HS-27A (cell line): ENCODE measurements around the gene DPM1.
"Not testable (repeated sequence)": the region's sequence is repeated elsewhere in the genome, so short reads cannot be mapped to it uniquely, and the experiment has no call there.

Experiments used
- DNase-seq: peaks from one replicate; pipeline ENCODE4 v3.0.0-alpha.2; 2012; ENCODE audit warnings: low read depth, missing footprints

The DPM1 gene

GRCh38 chr20:50980071-50980681 lies 21.8 kb upstream of the DPM1 start:
- DNase-seq = peak; percentile 95

GRCh38 chr20:50978533-50978932 lies 20.2 kb upstream of the DPM1 start:
- not testable (repeated sequence) for DNase-seq

GRCh38 chr20:50977066-50978021 lies 19.0 kb upstream of the DPM1 start:
- no peak for DNase-seq

DNA sequence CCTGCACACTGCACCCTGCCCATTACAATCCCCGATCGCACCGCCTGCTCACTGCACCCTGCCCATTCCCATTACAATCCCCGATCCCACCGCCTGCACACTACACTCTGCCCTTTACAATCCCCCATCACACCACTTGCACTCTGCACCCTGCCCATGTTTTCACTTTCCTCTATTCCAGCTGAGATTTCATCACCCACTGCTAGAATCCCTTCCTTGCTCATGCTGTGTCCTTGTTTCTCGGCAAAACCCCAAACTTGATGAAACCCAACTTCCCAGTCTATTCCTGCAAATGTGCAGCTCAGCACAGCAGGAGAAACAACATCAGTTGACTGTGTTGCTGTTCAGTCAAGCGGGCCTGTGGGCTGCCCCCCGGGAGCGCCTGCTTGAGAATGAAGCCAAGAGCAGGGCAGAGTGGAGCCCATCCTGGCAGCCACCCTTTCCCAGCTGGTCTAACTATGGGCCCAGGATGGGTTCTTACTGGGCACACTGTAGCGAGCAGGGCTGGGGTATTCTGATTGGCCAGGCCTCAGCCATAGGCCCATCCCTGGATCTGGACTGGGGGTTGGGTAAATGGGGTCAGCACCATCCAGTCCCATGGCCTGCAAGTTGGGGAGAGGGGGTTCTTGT lies 17.5 kb upstream of the DPM1 start:
- DNase-seq = no peak

GRCh38 chr20:50969912-50970311 lies 11.6 kb upstream of the DPM1 start:
- no peak for DNase-seq

- no peak for DNase-seq
Measured at GRCh38 chr20:50969435-50969834, 11.1 kb upstream of the DPM1 start.

GRCh38 chr20:50968289-50968688 lies 10.0 kb upstream of the DPM1 start:
- DNase-seq = no peak

DNA sequence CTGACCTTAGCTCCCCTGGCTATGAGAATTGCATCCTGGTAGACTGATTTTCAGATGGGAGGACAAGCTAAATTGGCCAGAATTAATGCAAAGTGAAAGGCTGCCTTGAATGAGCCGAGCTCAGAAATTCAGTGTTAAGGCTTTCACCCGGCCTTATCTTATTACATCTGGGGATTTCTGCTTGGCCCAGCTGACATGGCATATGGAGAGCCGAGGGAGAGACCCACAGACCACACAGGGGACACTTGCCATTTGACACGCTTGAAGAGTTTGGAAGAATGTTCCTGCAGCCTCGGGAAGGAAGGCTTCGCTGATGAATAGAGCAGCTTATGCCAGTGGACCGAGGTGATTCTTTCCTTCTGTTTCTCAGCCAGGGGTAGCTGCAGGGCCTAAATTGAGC lies 9.3 kb upstream of the DPM1 start:
- no peak for DNase-seq

- no peak for DNase-seq
Measured at GRCh38 chr20:50959543-50960126, 1.3 kb upstream of the DPM1 start.

DNA sequence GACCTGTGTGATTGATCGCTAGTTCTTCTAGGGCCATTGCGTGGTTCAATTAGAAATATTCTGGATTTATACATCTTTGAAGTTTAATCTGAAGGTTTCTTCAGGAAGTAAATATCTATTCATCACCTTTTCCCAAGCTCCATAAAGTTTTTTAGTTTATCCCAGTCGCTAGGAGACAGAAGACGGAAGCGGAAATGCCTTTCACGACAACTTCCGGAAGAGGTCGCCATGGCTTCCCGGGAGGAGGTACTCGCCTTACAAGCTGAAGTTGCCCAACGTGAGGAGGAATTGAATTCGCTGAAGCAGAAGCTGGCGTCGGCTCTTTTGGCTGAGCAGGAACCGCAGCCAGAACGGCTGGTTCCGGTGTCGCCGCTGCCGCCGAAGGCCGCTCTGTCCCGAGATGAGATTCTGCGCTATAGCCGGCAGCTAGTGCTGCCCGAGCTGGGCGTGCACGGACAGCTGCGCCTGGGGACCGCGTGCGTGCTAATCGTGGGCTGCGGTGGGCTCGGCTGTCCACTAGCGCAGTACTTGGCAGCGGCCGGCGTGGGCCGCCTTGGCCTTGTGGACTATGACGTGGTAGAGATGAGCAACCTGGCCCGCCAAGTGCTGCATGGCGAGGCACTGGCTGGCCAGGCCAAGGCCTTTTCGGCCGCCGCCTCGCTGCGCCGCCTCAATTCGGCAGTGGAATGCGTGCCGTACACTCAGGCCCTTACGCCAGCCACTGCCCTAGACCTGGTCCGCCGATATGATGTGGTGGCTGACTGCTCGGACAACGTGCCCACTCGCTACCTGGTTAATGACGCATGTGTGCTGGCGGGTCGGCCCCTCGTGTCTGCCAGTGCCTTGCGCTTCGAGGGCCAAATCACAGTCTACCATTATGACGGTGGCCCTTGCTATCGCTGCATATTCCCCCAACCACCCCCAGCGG lies 547 bp upstream of the DPM1 start, which contains the start of gene MOCS3:
Gene MOCS3 (plus strand): TSS at position 204 of the 928 bp plus-strand sequence. CDS start 25 bp downstream, at position 229.
- DNase-seq = peak; percentile 90

- DNase-seq = no peak
Measured at GRCh38 chr20:50957276-50957675, 1.1 kb downstream of the DPM1 start.

DNA sequence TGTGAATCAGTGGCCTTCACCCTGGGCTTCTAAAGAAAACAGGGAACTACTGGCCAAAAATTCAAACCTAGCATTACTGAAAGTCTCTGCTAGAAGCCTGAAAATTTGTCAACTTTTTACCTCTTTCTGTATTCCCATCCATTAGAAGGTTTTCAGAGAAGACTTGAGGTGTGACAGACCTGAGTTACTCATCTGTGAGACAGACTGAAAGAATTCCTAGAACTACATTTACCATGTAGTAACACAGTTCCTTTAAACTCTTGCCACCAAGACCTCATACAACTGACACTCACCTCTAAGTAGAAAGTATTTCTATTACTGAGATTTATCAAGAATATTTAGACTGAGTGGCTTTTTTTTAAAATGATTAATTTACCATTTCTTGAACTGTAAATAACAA lies 4.5 kb downstream of the DPM1 start:
- DNase-seq = no peak

- no peak for DNase-seq
Measured at GRCh38 chr20:50953196-50953595, 5.1 kb downstream of the DPM1 start.

GRCh38 chr20:50948132-50948785 lies 10.1 kb downstream of the DPM1 start:
- DNase-seq = no peak

GRCh38 chr20:50943069-50943468 lies 15.3 kb downstream of the DPM1 start:
- DNase-seq = no peak

- no peak for DNase-seq
Measured at GRCh38 chr20:50933589-50933988, 24.7 kb downstream of the DPM1 start.

DNA sequence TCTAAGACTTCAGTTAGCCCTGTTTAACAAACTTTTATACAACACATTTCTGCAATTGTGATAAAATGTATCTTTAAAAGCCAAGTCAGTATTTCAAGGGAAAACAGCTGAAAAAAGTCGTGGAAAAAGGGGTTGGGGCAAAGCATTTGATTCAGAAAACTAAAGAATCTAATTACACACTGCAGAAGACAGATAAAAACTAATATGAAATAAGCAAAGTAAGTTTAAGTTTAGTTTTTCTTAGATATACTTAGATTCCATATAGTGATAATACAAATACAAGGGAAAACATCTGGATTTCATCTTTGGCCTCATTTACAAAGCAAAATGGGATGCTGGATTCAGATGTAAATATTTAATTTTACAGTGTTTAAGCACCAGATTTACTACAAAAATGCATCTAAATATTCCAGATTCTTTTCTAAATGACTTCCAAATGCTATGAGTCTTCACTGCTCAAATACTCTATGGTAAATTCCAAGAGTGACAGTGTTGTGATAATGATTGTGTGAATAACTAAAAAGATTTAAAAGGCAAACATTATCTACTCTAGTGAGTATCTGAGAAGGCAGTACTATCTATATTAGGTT lies 25.5 kb downstream of the DPM1 start:
- DNase-seq = no peak

DNA sequence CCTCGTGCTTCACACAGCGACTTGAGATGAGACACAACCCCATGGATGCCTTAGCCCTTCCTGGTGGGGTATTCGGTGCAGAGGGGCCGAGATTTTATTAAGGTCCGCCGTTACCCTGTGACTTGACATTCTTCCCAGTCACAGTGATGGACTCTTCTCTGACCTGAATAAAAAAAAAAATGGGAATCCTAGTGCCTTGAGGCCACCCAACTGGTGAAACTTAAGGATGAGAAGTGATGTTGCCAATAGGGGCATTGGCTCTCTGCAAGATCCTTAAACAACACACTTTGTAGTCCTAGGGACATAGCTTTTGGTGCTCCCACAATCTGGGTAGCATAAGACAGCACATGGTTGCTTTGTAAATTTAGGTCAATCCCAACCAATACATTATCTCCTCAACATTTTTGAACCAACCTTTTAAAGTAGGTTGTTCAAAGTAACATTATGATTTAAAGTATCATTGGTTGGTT lies 26.3 kb downstream of the DPM1 start:
- DNase-seq = no peak

- peak; percentile 83 for DNase-seq
Measured at GRCh38 chr20:50931306-50932015, 26.9 kb downstream of the DPM1 start, which contains the start of gene ADNP. Gene ADNP, minus strand, starts transcription at chr20:50931437. Its CDS starts 27,441 bp downstream, at chr20:50903996.

- no peak for DNase-seq
Measured at GRCh38 chr20:50930976-50931305, 27.4 kb downstream of the DPM1 start.
